SK-N-SH treated with all-trans-retinoic acid at 6 μM for 48 hours (cell line): ENCODE results near the gene TMEM127.

Experiments
- ATAC-seq: fragments of 200-7000 bp; cut with Tn5 transposase; 3 replicates; pipeline ENCODE4 v1.9.1; 2020; ENCODE audit warnings: mild to moderate bottlenecking, moderate library complexity
- ARNTL ChIP-seq: fragments of 450-650 bp; formaldehyde crosslinking; IDR thresholded peaks from 2 replicates; pipeline ENCODE4 v1.5.0; 2020; ENCODE audit warnings: low read depth, mild to moderate bottlenecking, moderate library complexity, borderline replicate concordance
- BACH2 ChIP-seq: fragments of 250-450 bp; sonication (Bioruptor Pico); IDR thresholded peaks from 2 replicates; pipeline ENCODE4 v1.9.0; 2021; ENCODE audit warnings: mild to moderate bottlenecking, borderline replicate concordance
- CSDC2 ChIP-seq: fragments of 250-450 bp; sonication (Bioruptor Pico); IDR thresholded peaks from 2 replicates; pipeline ENCODE4 v1.5.0; 2020; ENCODE audit warnings: mild to moderate bottlenecking, moderate library complexity
- ESRRG ChIP-seq: fragments of 250-450 bp; sonication (Bioruptor Pico); IDR thresholded peaks from 2 replicates; pipeline ENCODE4 v1.6.1; 2021; ENCODE audit warnings: mild to moderate bottlenecking
- GLIS3 ChIP-seq: fragments of 250-450 bp; sonication (Bioruptor Pico); IDR thresholded peaks from 2 replicates; pipeline ENCODE4 v1.5.0; 2020; ENCODE audit warnings: mild to moderate bottlenecking, moderate library complexity
- ISL1 ChIP-seq: fragments of 250-450 bp; sonication (Bioruptor Pico); IDR thresholded peaks from 2 replicates; pipeline ENCODE4 v2.1.2; 2022; ENCODE audit warnings: mild to moderate bottlenecking, moderate library complexity
- OSR1 ChIP-seq: fragments of 250-450 bp; sonication (Bioruptor Pico); IDR thresholded peaks from 2 replicates; pipeline ENCODE4 v1.8.0; 2022; ENCODE audit warnings: moderate library complexity, mild to moderate bottlenecking, inconsistent platforms
- PPARA ChIP-seq: fragments of 250-450 bp; sonication (Bioruptor Pico); IDR thresholded peaks from 2 replicates; pipeline ENCODE4 v1.5.0; 2020; ENCODE audit warnings: mild to moderate bottlenecking, borderline replicate concordance
- RARB ChIP-seq: fragments of 250-450 bp; sonication (Bioruptor Pico); IDR thresholded peaks from 2 replicates; pipeline ENCODE4 v1.8.0; 2021; ENCODE audit warnings: mild to moderate bottlenecking, moderate library complexity
- SNAI2 ChIP-seq: fragments of 250-450 bp; sonication (Bioruptor Pico); IDR thresholded peaks from 2 replicates; pipeline ENCODE4 v1.5.0; 2020; ENCODE audit warnings: mild to moderate bottlenecking, moderate library complexity
- TCF4 ChIP-seq: fragments of 250-450 bp; sonication (Bioruptor Pico); IDR thresholded peaks from 2 replicates; pipeline ENCODE4 v1.8.0; 2021; ENCODE audit warnings: mild to moderate bottlenecking, moderate library complexity, borderline replicate concordance
- TOX ChIP-seq: fragments of 250-450 bp; sonication (Bioruptor Pico); IDR thresholded peaks from 2 replicates; pipeline ENCODE4 v1.8.0; 2021; ENCODE audit warnings: mild to moderate bottlenecking, moderate library complexity, borderline replicate concordance
- ZC3H10 ChIP-seq: fragments of 250-450 bp; sonication (Bioruptor Pico); IDR thresholded peaks from 2 replicates; pipeline ENCODE4 v1.5.1; 2021; ENCODE audit warnings: mild to moderate bottlenecking, moderate library complexity
- ZFP3 ChIP-seq: fragments of 250-450 bp; sonication (Bioruptor Pico); IDR thresholded peaks from 2 replicates; pipeline ENCODE4 v1.5.0; 2020; ENCODE audit warnings: mild to moderate bottlenecking, moderate library complexity
- ZFP30 ChIP-seq: fragments of 450-650 bp; formaldehyde crosslinking; IDR thresholded peaks from 2 replicates; pipeline ENCODE4 v1.5.0; 2022; ENCODE audit warnings: mild to moderate bottlenecking, moderate library complexity
- ZNF565 ChIP-seq: fragments of 450-650 bp; formaldehyde crosslinking; conservative IDR thresholded peaks from 2 replicates; pipeline ENCODE4 v1.5.0; 2020; ENCODE audit warnings: low read depth, mild to moderate bottlenecking, moderate library complexity
- ZNF70 ChIP-seq: fragments of 450-650 bp; formaldehyde crosslinking; IDR thresholded peaks from 2 replicates; pipeline ENCODE4 v1.5.0; 2020; ENCODE audit warnings: mild to moderate bottlenecking, moderate library complexity
- ZNF8 ChIP-seq: fragments of 450-650 bp; formaldehyde crosslinking; IDR thresholded peaks from 2 replicates; pipeline ENCODE4 v1.5.0; 2020; ENCODE audit warnings: mild to moderate bottlenecking, moderate library complexity
- TF ChIP-seq, protein P1 (sequence below): fragments of 250-450 bp; sonication (Bioruptor Pico); IDR thresholded peaks from 2 replicates; pipeline ENCODE4 v1.5.0; 2020; ENCODE audit warnings: mild to moderate bottlenecking, moderate library complexity
- TF ChIP-seq, protein P2 (sequence below): fragments of 250-450 bp; sonication (Bioruptor Pico); IDR thresholded peaks from 2 replicates; pipeline ENCODE4 v1.8.0; 2021; ENCODE audit warnings: low read depth, mild to moderate bottlenecking, moderate library complexity, borderline replicate concordance
- TF ChIP-seq, protein P3 (sequence below): fragments of 250-450 bp; sonication (Bioruptor Pico); IDR thresholded peaks from 2 replicates; pipeline ENCODE4 v1.5.1; 2021; ENCODE audit warnings: mild to moderate bottlenecking, moderate library complexity
- TF ChIP-seq, protein P4 (sequence below): fragments of 250-450 bp; sonication (Bioruptor Pico); IDR thresholded peaks from 2 replicates; pipeline ENCODE4 v1.5.1; 2020; ENCODE audit warnings: low read depth, mild to moderate bottlenecking, moderate library complexity

TMEM127 gene

DNA sequence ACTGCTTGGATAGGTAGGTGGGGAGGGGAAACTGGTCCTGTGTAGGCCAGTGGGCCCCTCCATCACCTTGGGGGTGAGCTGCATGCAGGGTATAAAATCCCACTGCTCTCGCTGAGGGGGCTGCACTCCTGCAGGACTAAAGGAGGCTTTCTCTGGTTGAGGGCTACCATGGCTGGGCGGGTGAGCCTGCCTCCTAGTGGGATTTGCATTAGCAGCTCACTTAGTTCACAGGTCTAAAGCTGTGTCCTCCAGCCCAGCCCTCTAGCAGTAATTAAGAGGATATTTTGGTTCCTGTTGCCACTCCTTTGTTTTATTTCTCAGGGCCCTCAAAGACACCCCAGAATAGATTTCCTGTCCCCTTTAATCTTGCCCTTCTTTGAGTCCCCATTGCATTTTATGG, 24.6 kb downstream of the TMEM127 start:
- no peak for ATAC-seq
- TF ChIP-seq PPARA (CRISPR knock-in tag), result no peak
- no peak for TF ChIP-seq CSDC2 (CRISPR knock-in tag)
- TF ChIP-seq TOX (CRISPR knock-in tag), result no peak
- TF ChIP-seq ZNF8, result no peak
- TF ChIP-seq, all 23 proteins: peak for 0

DNA sequence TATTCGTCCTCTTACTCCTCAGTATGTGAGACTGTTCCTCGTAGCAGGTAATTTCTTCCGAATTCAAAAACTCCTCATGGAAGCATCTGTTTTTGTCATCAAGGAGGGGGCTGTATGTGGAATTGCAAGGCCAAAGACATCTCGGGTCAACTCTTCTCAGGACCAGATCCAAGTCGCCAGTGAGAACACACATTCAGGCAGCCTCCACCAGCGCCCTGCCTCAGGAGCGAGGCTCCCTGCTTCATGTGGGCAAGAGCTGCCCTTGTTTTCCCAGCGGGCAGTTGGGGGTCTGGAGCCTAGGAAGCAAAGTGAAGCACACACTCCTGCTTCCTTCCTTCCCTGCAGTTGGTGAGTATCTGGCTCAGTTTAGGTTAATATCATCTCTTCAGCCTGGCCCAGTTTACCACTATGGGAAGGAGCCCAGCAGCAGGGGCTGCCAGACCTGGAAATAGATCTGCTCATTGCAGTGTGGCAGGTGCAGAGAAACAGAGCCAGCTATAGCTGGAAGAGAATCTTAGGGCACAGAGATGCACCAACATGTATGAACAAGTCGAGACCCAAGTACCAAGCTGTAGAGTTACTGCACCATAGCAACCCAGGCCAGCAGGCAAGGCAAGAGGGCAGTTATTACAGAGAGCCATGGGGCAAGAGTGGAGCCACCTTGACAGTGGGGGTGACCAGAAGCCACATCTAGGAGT, 25.3 kb downstream of the TMEM127 start:
- TF ChIP-seq ZNF70 (CRISPR knock-in tag) (no peak), CSDC2 (CRISPR knock-in tag) (no peak), ESRRG (CRISPR knock-in tag) (no peak), TOX (CRISPR knock-in tag) (no peak)
- TF ChIP-seq, protein P1, sequence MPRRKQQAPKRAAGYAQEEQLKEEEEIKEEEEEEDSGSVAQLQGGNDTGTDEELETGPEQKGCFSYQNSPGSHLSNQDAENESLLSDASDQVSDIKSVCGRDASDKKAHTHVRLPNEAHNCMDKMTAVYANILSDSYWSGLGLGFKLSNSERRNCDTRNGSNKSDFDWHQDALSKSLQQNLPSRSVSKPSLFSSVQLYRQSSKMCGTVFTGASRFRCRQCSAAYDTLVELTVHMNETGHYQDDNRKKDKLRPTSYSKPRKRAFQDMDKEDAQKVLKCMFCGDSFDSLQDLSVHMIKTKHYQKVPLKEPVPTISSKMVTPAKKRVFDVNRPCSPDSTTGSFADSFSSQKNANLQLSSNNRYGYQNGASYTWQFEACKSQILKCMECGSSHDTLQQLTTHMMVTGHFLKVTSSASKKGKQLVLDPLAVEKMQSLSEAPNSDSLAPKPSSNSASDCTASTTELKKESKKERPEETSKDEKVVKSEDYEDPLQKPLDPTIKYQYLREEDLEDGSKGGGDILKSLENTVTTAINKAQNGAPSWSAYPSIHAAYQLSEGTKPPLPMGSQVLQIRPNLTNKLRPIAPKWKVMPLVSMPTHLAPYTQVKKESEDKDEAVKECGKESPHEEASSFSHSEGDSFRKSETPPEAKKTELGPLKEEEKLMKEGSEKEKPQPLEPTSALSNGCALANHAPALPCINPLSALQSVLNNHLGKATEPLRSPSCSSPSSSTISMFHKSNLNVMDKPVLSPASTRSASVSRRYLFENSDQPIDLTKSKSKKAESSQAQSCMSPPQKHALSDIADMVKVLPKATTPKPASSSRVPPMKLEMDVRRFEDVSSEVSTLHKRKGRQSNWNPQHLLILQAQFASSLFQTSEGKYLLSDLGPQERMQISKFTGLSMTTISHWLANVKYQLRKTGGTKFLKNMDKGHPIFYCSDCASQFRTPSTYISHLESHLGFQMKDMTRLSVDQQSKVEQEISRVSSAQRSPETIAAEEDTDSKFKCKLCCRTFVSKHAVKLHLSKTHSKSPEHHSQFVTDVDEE (CRISPR knock-in tag), result no peak
- ATAC-seq, result no peak

DNA sequence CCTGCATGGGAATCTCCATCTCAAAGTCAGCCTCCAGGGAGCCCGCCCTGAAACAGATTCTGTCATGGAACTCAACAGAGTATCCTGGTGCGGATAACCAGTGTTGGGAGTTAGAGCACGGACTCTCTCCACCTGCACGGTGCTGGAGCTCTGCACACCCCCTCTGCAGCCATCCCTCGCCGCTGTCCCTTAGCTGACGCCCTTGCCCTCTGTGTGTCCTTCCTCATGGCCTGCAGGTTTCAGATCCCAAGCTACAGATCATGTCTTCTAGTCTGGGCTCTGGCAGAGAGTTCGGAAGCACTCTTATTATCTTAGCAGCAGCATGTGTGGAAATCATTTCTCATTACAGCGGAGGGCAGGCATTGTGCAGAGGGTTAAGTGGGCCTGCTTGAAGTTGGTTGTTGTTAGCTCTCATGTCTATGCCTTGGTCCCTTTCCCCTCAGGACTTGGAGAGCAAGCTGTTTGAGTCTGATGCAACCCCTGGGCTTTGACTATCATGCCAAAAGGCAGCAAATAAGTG, 26.0 kb downstream of the TMEM127 start:
- TF ChIP-seq OSR1 (CRISPR knock-in tag) (no peak), SNAI2 (CRISPR knock-in tag) (no peak), ARNTL (no peak), TOX (CRISPR knock-in tag) (no peak), CSDC2 (CRISPR knock-in tag) (no peak), ZNF70 (CRISPR knock-in tag) (no peak)
- TF ChIP-seq, protein P2, sequence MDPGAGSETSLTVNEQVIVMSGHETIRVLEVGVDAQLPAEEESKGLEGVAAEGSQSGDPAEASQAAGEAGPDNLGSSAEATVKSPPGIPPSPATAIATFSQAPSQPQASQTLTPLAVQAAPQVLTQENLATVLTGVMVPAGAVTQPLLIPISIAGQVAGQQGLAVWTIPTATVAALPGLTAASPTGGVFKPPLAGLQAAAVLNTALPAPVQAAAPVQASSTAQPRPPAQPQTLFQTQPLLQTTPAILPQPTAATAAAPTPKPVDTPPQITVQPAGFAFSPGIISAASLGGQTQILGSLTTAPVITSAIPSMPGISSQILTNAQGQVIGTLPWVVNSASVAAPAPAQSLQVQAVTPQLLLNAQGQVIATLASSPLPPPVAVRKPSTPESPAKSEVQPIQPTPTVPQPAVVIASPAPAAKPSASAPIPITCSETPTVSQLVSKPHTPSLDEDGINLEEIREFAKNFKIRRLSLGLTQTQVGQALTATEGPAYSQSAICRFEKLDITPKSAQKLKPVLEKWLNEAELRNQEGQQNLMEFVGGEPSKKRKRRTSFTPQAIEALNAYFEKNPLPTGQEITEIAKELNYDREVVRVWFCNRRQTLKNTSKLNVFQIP, result no peak
- TF ChIP-seq, protein P3, sequence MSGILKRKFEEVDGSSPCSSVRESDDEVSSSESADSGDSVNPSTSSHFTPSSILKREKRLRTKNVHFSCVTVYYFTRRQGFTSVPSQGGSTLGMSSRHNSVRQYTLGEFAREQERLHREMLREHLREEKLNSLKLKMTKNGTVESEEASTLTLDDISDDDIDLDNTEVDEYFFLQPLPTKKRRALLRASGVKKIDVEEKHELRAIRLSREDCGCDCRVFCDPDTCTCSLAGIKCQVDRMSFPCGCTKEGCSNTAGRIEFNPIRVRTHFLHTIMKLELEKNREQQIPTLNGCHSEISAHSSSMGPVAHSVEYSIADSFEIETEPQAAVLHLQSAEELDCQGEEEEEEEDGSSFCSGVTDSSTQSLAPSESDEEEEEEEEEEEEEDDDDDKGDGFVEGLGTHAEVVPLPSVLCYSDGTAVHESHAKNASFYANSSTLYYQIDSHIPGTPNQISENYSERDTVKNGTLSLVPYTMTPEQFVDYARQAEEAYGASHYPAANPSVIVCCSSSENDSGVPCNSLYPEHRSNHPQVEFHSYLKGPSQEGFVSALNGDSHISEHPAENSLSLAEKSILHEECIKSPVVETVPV (CRISPR knock-in tag), result no peak
- TF ChIP-seq, protein P1 (CRISPR knock-in tag), result no peak
- no peak for ATAC-seq

DNA sequence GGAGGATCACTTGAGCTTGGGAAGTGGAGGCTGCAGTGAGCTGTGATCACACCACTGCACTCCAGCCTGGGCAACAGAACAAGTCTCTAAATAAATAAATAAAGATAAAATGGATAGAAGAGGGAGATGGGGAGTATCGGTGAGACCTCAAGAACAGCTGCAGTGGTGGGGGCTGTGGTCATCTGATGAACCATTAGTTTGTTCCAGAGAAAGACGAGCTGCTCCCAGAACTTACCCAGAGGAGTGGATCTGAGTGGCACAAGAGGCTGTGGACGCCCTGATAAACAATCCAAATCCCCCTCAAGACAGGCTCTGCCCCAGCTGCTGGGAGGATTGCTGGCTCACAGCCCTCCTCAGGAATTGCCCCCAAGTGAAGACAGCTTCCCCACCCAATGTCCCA, 26.7 kb downstream of the TMEM127 start:
- TF ChIP-seq ZFP3 (CRISPR knock-in tag) (no peak), SNAI2 (CRISPR knock-in tag) (no peak), ZC3H10 (no peak), ISL1 (CRISPR knock-in tag) (no peak), ESRRG (CRISPR knock-in tag) (no peak), PPARA (CRISPR knock-in tag) (no peak), ZNF70 (CRISPR knock-in tag) (no peak), ZNF565 (CRISPR knock-in tag) (no peak), ZFP30 (CRISPR knock-in tag) (no peak), TCF4 (CRISPR knock-in tag) (no peak), BACH2 (CRISPR knock-in tag) (no peak), ARNTL (no peak), GLIS3 (CRISPR knock-in tag) (no peak), ZNF8 (no peak), RARB (CRISPR knock-in tag) (no peak), CSDC2 (CRISPR knock-in tag) (no peak), TOX (CRISPR knock-in tag) (no peak)
- TF ChIP-seq, protein P3 (CRISPR knock-in tag), result no peak
- TF ChIP-seq, protein P4, sequence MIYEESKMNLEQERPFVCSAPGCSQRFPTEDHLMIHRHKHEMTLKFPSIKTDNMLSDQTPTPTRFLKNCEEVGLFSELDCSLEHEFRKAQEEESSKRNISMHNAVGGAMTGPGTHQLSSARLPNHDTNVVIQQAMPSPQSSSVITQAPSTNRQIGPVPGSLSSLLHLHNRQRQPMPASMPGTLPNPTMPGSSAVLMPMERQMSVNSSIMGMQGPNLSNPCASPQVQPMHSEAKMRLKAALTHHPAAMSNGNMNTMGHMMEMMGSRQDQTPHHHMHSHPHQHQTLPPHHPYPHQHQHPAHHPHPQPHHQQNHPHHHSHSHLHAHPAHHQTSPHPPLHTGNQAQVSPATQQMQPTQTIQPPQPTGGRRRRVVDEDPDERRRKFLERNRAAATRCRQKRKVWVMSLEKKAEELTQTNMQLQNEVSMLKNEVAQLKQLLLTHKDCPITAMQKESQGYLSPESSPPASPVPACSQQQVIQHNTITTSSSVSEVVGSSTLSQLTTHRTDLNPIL (CRISPR knock-in tag), result no peak
- TF ChIP-seq, all 23 proteins: peak for 0
- no peak for ATAC-seq
